Measurements from ENCODE around the gene C10orf143.

C10orf143 gene

GRCh38 chr10:130047336-130047735 is 63.3 kb downstream of the C10orf143 start:
- H3K4me1 ChIP-seq, result peaks cover 74% of the 10 kb centered on the region
- H3K27ac ChIP-seq, result no peak overlapping the region
- no peaks in the 10 kb centered on the region for H3K27me3 ChIP-seq
- H3K4me3 ChIP-seq, result no peak overlapping the region
- no peaks in the 10 kb centered on the region for H3K36me3 ChIP-seq
- TF ChIP-seq Cebpa-rat (IDR thresholded peaks at IDR 0.05), result no peak
- H3K4me2 ChIP-seq, result peak overlapping the region; percentile 77
- no peaks in the 10 kb centered on the region for H4K20me1 ChIP-seq
- H3K9ac ChIP-seq, result no peak overlapping the region
- peaks cover 4% of the 10 kb centered on the region; the same call in 1 of the 2 replicates for H3K9me3 ChIP-seq

GRCh38 chr10:130046591-130046990 is 64.0 kb downstream of the C10orf143 start:
- TF ChIP-seq Cebpa-rat (IDR thresholded peaks at IDR 0.05), result no peak

GRCh38 chr10:130045801-130046321 is 64.8 kb downstream of the C10orf143 start:
- Histone ChIP-seq H3K4me1 (peaks cover 78% of the 10 kb centered on the region), H3K4me2 (peak overlapping the region; percentile 77), H3K27ac (peak overlapping the region; percentile 20; the same call in 1 of the 2 replicates)

More at GRCh38 chr10:130046591-130046990, 64.0 kb downstream of the C10orf143 start:
- Histone ChIP-seq H4K20me1 (no peaks in the 10 kb centered on the region), H3K4me1 (peaks cover 74% of the 10 kb centered on the region), H3K9me3 (no peaks in the 10 kb centered on the region; the same call in 1 of the 2 replicates), H3K36me3 (no peaks in the 10 kb centered on the region), H3K4me3 (no peak overlapping the region), H3K27me3 (no peaks in the 10 kb centered on the region), H3K9ac (no peak overlapping the region), H3K4me2 (peak overlapping the region; percentile 77), H3K27ac (no peak overlapping the region)

GRCh38 chr10:130045091-130045652 is 65.5 kb downstream of the C10orf143 start:
- Histone ChIP-seq H3K4me2 (peak overlapping the region; percentile 77), H3K36me3 (no peaks in the 10 kb centered on the region), H3K27me3 (no peaks in the 10 kb centered on the region), H3K9ac (no peak overlapping the region), H3K4me3 (peak overlapping the region; percentile 16; the same call in 1 of the 2 replicates), H4K20me1 (no peaks in the 10 kb centered on the region), H3K4me1 (peaks cover 84% of the 10 kb centered on the region), H3K9me3 (no peaks in the 10 kb centered on the region; the same call in 1 of the 2 replicates), H3K27ac (no peak overlapping the region; the same call in 1 of the 2 replicates)
- TF ChIP-seq Cebpa-rat (IDR thresholded peaks at IDR 0.05), result no peak

More at GRCh38 chr10:130045801-130046321, 64.8 kb downstream of the C10orf143 start:
- TF ChIP-seq Cebpa-rat (IDR thresholded peaks at IDR 0.05), result no peak
- Histone ChIP-seq H3K9ac (no peak overlapping the region), H3K9me3 (no peaks in the 10 kb centered on the region; the same call in 1 of the 2 replicates), H3K27me3 (no peaks in the 10 kb centered on the region), H3K4me3 (no peak overlapping the region), H3K36me3 (no peaks in the 10 kb centered on the region), H4K20me1 (no peaks in the 10 kb centered on the region)

GRCh38 chr10:130044067-130045061 is 66.3 kb downstream of the C10orf143 start:
- Histone ChIP-seq H3K27ac (no peak overlapping the region; the same call in 1 of the 2 replicates), H3K9ac (no peak overlapping the region), H3K36me3 (no peaks in the 10 kb centered on the region), H3K27me3 (no peaks in the 10 kb centered on the region), H3K4me2 (peak overlapping the region; percentile 77), H4K20me1 (no peaks in the 10 kb centered on the region), H3K4me1 (peaks cover 84% of the 10 kb centered on the region), H3K9me3 (no peaks in the 10 kb centered on the region; the same call in 1 of the 2 replicates), H3K4me3 (peak overlapping the region; percentile 16; the same call in 1 of the 2 replicates)
- TF ChIP-seq Cebpa-rat (IDR thresholded peaks at IDR 0.05), result no peak

- Histone ChIP-seq H4K20me1 (no peaks in the 10 kb centered on the region), H3K27me3 (no peaks in the 10 kb centered on the region), H3K4me1 (peaks cover 84% of the 10 kb centered on the region), H3K9ac (no peak overlapping the region), H3K9me3 (no peaks in the 10 kb centered on the region), H3K27ac (no peak overlapping the region), H3K4me3 (no peak overlapping the region), H3K4me2 (peak overlapping the region; percentile 77), H3K36me3 (no peaks in the 10 kb centered on the region)
- TF ChIP-seq Cebpa-rat (IDR thresholded peaks at IDR 0.05), result no peak
These were observed 67.1 kb downstream of the C10orf143 start for GRCh38 chr10:130043491-130043890.

GRCh38 chr10:130042381-130042780 is 68.2 kb downstream of the C10orf143 start:
- no peak overlapping the region for H3K4me2 ChIP-seq
- H4K20me1 ChIP-seq, result no peaks in the 10 kb centered on the region
- H3K9me3 ChIP-seq, result no peaks in the 10 kb centered on the region
- no peak overlapping the region for H3K27ac ChIP-seq
- H3K36me3 ChIP-seq, result no peaks in the 10 kb centered on the region
- no peak overlapping the region for H3K9ac ChIP-seq
- no peak overlapping the region for H3K4me3 ChIP-seq
- no peak for TF ChIP-seq Cebpa-rat (IDR thresholded peaks at IDR 0.05)
- no peaks in the 10 kb centered on the region for H3K27me3 ChIP-seq
- peaks cover 76% of the 10 kb centered on the region for H3K4me1 ChIP-seq

GRCh38 chr10:130041451-130042371 is 68.9 kb downstream of the C10orf143 start:
- no peaks in the 10 kb centered on the region for H3K9me3 ChIP-seq

More at GRCh38 chr10:130041451-130042371, 68.9 kb downstream of the C10orf143 start:
- Histone ChIP-seq H3K27me3 (no peaks in the 10 kb centered on the region), H3K27ac (no peak overlapping the region), H3K4me3 (no peak overlapping the region), H3K4me1 (peaks cover 71% of the 10 kb centered on the region), H3K36me3 (no peaks in the 10 kb centered on the region), H3K4me2 (no peak overlapping the region), H3K9ac (no peak overlapping the region), H4K20me1 (no peaks in the 10 kb centered on the region)
- TF ChIP-seq Cebpa-rat (IDR thresholded peaks at IDR 0.05), result no peak
